Astrocyte of the spinal cord (primary cell): ENCODE results near the gene ITFG1.
"Not testable (repeated sequence)": the region's sequence is repeated elsewhere in the genome, so short reads cannot be mapped to it uniquely, and the experiment has no call there.

ENCODE experiments used
- DNase-seq: peaks from one replicate; pipeline ENCODE4 v3.0.0; 2011; ENCODE audit warnings: low read depth, low spot score
- H3K4me3 ChIP-seq: 2 replicates; pipeline ENCODE4 v1.5.1; 2011; ENCODE audit warnings: low read depth, mild to moderate bottlenecking, low read length, moderate library complexity
- in situ Hi-C: cut with HindIII; loops from 2 replicates; pipeline ENCODE4 v1.10.0; 2017; ENCODE audit warnings: low sequenced_read_pairs
- TF ChIP-seq, protein P1 (sequence below): IDR thresholded peaks from 2 replicates; pipeline ENCODE4 v1.5.1; 2012; ENCODE audit warnings: low read depth, mild to moderate bottlenecking, low read length, inconsistent platforms

Gene ITFG1

DNA sequence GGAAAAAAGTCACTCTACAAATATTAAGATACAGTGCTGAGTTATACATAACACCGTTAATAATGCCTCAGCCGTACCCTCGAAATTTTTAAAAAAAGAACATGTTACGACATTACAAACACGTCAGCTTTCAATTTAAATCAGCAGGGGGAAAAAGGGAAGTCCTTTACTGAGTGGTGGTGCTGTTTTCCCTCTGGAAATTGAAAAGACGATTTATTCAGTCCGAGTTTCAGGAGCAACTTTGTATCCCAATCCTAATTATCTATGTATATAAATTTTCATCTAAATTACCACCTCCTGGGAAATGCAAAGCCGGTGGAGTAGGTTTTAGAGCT is 318.4 kb downstream of the ITFG1 start:
- in situ Hi-C loops = no loop called here
- H3K4me3 ChIP-seq = peak overlapping the region; percentile 66
- TF ChIP-seq, protein P1, sequence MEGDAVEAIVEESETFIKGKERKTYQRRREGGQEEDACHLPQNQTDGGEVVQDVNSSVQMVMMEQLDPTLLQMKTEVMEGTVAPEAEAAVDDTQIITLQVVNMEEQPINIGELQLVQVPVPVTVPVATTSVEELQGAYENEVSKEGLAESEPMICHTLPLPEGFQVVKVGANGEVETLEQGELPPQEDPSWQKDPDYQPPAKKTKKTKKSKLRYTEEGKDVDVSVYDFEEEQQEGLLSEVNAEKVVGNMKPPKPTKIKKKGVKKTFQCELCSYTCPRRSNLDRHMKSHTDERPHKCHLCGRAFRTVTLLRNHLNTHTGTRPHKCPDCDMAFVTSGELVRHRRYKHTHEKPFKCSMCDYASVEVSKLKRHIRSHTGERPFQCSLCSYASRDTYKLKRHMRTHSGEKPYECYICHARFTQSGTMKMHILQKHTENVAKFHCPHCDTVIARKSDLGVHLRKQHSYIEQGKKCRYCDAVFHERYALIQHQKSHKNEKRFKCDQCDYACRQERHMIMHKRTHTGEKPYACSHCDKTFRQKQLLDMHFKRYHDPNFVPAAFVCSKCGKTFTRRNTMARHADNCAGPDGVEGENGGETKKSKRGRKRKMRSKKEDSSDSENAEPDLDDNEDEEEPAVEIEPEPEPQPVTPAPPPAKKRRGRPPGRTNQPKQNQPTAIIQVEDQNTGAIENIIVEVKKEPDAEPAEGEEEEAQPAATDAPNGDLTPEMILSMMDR = no peak
- DNase-seq = peak; percentile 63

DNA sequence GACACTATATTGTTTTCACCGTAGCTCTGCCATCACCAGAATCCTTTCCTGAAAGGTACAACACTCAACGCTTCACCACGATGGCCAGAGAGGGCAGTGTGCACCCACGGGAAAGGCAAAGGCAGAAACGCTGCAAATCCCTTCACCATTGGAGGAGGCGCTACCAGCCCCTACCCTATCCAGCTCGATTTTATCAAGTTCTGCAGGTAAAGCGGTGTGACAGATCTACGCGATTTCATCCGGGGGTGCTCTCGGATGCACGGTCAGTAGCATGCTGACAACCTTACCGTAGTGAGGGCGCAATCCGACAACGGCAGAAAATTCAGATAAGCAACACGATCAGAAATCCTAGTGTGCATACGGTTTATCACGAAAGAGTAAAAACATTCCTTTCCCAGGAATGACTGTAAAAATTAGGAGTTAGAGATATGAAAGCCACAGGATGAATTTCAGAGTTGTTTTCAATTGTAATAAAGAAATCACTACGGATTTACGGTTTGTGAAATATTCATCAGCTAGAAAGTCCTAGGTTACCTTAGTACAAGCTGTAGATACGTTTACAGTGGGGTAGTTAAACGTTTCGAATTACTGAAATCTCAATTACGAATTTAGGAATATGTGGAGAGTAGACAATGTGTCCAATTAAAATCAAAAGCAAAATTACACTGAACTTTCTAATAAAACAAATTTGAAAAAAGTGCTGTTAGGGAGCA is 318.9 kb downstream of the ITFG1 start:
- in situ Hi-C loops = no loop called here
- H3K4me3 ChIP-seq = peak overlapping the region; percentile 66
- peak; percentile 85 for DNase-seq
- TF ChIP-seq, protein P1 = peak; percentile 97

DNA sequence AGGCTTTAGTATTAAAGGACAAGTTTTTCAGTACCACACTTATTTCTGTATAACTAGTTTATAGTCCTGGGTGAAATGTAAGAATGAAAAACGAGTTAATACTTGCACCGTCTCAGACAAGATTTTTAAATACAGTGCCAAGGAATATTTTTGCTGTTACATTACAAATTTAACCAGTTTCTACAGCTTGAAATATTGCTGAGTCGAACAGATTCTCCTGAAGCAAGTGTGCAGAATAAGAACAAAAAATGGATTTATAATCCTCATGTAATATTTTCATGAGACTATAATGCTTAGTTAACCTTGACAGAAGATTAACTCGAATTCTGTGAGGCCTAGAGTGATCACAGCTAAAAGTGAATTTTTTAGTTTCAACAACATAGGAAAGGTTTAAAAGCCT is 320.2 kb downstream of the ITFG1 start:
- H3K4me3 ChIP-seq = no peak overlapping the region
- in situ Hi-C loops = no loop called here
- TF ChIP-seq, protein P1 = no peak
- DNase-seq = no peak

DNA sequence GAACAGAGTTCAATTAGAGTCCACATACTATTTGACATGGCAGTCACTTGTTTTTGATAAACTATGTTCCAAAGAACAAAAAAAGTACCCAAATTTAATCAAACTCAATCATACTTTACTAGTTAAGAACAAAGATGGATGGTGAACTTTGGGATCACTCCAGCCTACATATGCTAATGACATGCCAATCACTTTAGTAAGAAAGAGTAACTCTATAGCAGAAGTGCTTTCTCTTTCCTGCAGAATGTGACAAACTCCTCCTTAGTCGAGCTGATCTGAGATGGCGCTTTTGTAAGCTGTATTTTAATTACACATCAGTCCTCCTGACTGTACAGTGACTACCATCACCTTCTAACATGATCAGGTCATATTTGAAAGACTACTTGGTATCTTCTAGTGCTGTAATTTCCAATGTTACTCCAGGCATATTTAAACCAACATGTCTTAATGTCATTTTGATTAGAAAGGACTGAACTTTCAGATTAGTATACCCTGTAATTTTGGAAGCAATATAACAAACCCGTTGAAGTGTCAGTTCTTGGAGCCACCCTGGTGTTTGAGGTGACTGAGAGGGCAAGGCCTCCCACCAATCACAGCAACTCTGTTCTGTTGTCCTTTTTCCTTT is 321.2 kb downstream of the ITFG1 start:
- TF ChIP-seq, protein P1 = no peak
- DNase-seq = no peak
- in situ Hi-C loops = no loop called here
- H3K4me3 ChIP-seq = no peak overlapping the region

DNA sequence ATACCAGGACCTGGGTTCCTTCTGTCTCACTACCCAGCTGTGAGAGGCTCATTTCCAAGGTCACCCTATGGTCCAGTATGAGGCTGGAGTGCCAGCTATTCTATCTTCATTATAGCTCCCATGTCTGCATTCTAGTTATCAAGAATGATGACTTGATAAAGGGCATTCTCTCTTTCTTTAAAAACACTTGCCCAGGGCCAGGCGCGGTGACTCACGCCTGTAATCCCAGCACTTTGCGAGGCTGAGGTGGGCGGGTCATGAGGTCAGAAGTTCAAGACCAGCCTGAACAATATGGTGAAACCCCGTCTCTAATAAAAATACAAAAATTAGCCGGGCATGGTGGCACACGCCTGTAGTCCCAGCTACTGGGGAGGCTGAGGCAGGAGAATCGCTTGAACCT is 322.9 kb downstream of the ITFG1 start:
- H3K4me3 ChIP-seq, DNase-seq, in situ Hi-C loops: not testable (repeated sequence)

DNA sequence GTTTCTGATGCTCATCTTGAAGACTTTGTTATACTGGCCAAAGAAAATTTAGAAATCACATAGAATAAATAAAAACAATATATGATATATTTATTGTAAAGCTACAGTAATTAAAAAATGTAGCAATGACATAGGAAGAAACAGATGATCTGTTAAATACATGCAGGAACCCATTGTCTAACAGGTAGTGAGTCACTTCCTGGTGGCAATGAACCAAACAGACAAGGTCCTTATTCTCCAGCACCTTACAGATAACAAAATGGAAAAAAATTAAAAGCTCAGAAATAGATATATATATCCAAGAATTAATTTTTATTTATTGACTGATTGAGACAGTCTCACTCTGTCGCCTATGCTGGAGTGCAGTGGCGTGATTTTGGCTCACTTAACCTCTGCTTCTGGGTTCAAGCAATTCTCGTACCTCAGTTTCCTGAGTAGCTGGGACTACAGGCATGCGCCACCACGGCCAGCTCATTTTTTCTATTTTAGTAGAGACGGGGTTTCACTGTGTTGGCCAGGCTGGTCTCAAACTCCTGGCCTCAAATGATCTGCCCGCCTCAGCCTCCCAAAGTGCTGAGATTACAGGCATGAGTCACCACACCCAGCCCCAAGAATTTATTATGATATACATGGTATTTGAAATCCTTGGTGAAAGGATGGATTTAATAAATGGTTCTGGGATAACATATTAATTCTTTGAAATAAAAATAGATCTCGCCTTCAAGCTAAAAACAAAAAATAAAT is 324.6 kb downstream of the ITFG1 start:
- in situ Hi-C loops = no loop called here
- H3K4me3 ChIP-seq = no peak overlapping the region
- TF ChIP-seq, protein P1 = no peak
- peak; percentile 31 for DNase-seq

DNA sequence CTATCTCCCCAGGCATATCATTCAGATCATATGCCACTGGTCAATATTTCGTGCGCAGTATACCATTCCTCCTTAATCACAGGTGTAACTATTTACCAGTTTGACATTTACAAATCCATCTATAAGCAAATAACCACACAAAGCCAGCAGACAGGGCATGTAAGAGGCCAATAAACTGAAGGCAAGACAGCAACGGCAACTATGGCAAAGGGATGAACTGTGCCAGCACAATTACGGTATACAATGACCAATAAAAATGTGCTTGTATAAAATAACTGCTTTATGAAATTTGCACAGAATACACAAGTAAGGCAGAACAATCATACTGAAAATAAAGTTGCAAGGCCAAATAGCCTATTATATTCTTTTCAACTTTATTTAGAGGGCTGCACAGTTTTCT is 326.3 kb downstream of the ITFG1 start:
- in situ Hi-C loops = no loop called here
- TF ChIP-seq, protein P1 = no peak
- no peak overlapping the region for H3K4me3 ChIP-seq
- DNase-seq = no peak
